ENCODE data around the gene UST.

The UST gene

GRCh38 chr6:148794797-148795196, 48.0 kb downstream of the UST start:
- H3K27ac Mint-ChIP-seq = no peak overlapping the region

DNA sequence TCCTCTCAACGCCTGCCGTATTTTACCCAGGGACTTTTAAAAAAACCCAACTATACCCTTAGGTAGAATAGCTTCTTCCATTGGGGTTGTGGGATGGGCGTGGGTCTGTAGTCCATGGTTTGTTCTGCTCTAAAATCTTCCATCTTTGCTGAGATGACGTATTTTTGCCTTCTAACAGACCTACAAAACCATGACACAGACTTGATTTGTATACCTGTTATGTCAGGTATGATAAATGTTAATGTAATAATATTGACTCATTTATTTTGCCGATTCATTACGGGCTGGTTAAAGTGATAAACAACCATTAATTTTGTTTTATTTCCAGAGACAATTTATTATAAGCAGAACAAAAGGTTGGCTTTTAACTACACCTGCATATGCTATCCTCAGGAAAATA, 48.7 kb downstream of the UST start:
- Mint-ChIP-seq H3K4me1 (ENCODE audit: low read depth) (no peaks in the 10 kb centered on the region), H3K36me3 (no peaks in the 10 kb centered on the region), H3K27ac (no peak overlapping the region), H3K27me3 (peaks cover 2% of the 10 kb centered on the region), H3K9me3 (ENCODE audit: low read depth) (peaks cover 4% of the 10 kb centered on the region), H3K4me3 (no peak overlapping the region)

More at GRCh38 chr6:148794797-148795196, 48.0 kb downstream of the UST start:
- peaks cover 4% of the 10 kb centered on the region for H3K9me3 Mint-ChIP-seq (ENCODE audit: low read depth)
- no peaks in the 10 kb centered on the region for H3K36me3 Mint-ChIP-seq
- peaks cover 2% of the 10 kb centered on the region for H3K27me3 Mint-ChIP-seq
- no peak overlapping the region for H3K4me3 Mint-ChIP-seq
- no peaks in the 10 kb centered on the region for H3K4me1 Mint-ChIP-seq (ENCODE audit: low read depth)

DNA sequence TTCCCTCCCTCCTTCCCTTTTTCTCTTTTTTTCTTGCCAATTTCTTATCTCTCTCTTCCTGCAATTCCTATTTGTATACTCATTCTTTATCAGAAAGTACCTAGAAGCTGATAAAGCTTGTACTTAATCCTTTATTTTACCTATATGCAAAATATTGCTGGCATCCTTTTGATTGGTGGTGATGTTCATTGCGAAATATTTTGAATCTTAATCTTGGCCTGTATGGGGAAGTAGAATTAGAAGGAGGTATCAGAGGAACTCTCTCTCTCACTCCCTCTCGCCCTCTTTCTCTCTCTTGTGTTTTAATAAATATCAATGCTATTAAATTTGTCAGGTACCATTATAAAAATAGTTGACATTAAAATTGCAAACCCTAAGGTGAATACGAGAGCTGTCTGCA, 52.8 kb downstream of the UST start:
- H3K27me3 Mint-ChIP-seq = peaks cover 2% of the 10 kb centered on the region
- H3K4me1 Mint-ChIP-seq (ENCODE audit: low read depth) = no peaks in the 10 kb centered on the region
- no peak overlapping the region for H3K4me3 Mint-ChIP-seq

GRCh38 chr6:148800536-148800935, 53.7 kb downstream of the UST start:
- Mint-ChIP-seq H3K27ac (no peak overlapping the region), H3K9me3 (ENCODE audit: low read depth) (no peaks in the 10 kb centered on the region), H3K4me1 (ENCODE audit: low read depth) (no peaks in the 10 kb centered on the region), H3K27me3 (peaks cover 2% of the 10 kb centered on the region), H3K4me3 (no peak overlapping the region), H3K36me3 (no peaks in the 10 kb centered on the region)

More for the DNA sequence above, 52.8 kb downstream of the UST start:
- Mint-ChIP-seq H3K27ac (no peak overlapping the region), H3K36me3 (no peaks in the 10 kb centered on the region), H3K9me3 (ENCODE audit: low read depth) (no peaks in the 10 kb centered on the region)

GRCh38 chr6:148803979-148804378, 57.1 kb downstream of the UST start:
- H3K4me3 Mint-ChIP-seq = no peak overlapping the region

DNA sequence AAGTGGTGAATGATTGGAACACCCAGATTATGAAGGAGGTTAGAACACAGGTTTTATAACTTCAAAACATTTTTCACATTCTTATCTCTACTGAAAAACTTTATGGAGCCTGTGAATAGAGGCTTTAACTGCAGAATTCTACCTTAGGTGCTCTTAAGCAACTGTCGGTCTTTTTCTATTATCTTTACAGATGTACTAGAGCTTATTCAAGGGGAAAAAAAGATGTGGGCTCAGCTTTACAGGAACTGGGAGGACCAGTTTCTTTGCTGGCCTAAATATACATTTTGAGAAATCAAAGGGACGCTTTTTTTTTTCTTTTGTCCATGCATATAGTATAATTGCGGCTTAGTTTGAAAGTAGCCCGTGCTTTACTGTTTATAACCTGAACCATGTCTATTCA, 58.9 kb downstream of the UST start:
- H3K4me1 Mint-ChIP-seq (ENCODE audit: low read depth) = no peaks in the 10 kb centered on the region
- H3K4me3 Mint-ChIP-seq = no peak overlapping the region
- H3K27ac Mint-ChIP-seq = no peak overlapping the region
- no peaks in the 10 kb centered on the region for H3K36me3 Mint-ChIP-seq
- no peaks in the 10 kb centered on the region for H3K9me3 Mint-ChIP-seq (ENCODE audit: low read depth)
- H3K27me3 Mint-ChIP-seq = no peaks in the 10 kb centered on the region

More at GRCh38 chr6:148803979-148804378, 57.1 kb downstream of the UST start:
- H3K27me3 Mint-ChIP-seq = no peaks in the 10 kb centered on the region
- no peaks in the 10 kb centered on the region for H3K9me3 Mint-ChIP-seq (ENCODE audit: low read depth)
- no peak overlapping the region for H3K27ac Mint-ChIP-seq
- H3K4me1 Mint-ChIP-seq (ENCODE audit: low read depth) = no peaks in the 10 kb centered on the region
- H3K36me3 Mint-ChIP-seq = no peaks in the 10 kb centered on the region

GRCh38 chr6:148807784-148808183, 61.0 kb downstream of the UST start:
- Mint-ChIP-seq H3K9me3 (ENCODE audit: low read depth) (no peaks in the 10 kb centered on the region), H3K4me3 (no peak overlapping the region), H3K27me3 (no peaks in the 10 kb centered on the region), H3K4me1 (ENCODE audit: low read depth) (no peaks in the 10 kb centered on the region), H3K27ac (no peak overlapping the region), H3K36me3 (no peaks in the 10 kb centered on the region)

GRCh38 chr6:148808786-148809304, 62.0 kb downstream of the UST start:
- no peaks in the 10 kb centered on the region for H3K36me3 Mint-ChIP-seq

GRCh38 chr6:148811459-148811858, 64.6 kb downstream of the UST start:
- H3K27ac Mint-ChIP-seq = no peak overlapping the region
- H3K4me3 Mint-ChIP-seq = no peak overlapping the region
- H3K4me1 Mint-ChIP-seq (ENCODE audit: low read depth) = no peaks in the 10 kb centered on the region
- peaks cover 3% of the 10 kb centered on the region for H3K36me3 Mint-ChIP-seq
- H3K9me3 Mint-ChIP-seq (ENCODE audit: low read depth) = peaks cover 6% of the 10 kb centered on the region
- no peaks in the 10 kb centered on the region for H3K27me3 Mint-ChIP-seq

More at GRCh38 chr6:148808786-148809304, 62.0 kb downstream of the UST start:
- Mint-ChIP-seq H3K27ac (no peak overlapping the region), H3K4me1 (ENCODE audit: low read depth) (no peaks in the 10 kb centered on the region), H3K4me3 (no peak overlapping the region), H3K9me3 (ENCODE audit: low read depth) (no peaks in the 10 kb centered on the region), H3K27me3 (no peaks in the 10 kb centered on the region)

- Mint-ChIP-seq H3K4me1 (ENCODE audit: low read depth) (no peaks in the 10 kb centered on the region), H3K36me3 (peaks cover 3% of the 10 kb centered on the region), H3K4me3 (no peak overlapping the region), H3K27me3 (no peaks in the 10 kb centered on the region), H3K9me3 (ENCODE audit: low read depth) (peaks cover 6% of the 10 kb centered on the region), H3K27ac (no peak overlapping the region)
Observed at GRCh38 chr6:148814082-148814790, 67.4 kb downstream of the UST start.

- H3K9me3 Mint-ChIP-seq (ENCODE audit: low read depth) = peaks cover 6% of the 10 kb centered on the region
- H3K36me3 Mint-ChIP-seq = peaks cover 3% of the 10 kb centered on the region
- H3K4me3 Mint-ChIP-seq = no peak overlapping the region
- H3K27me3 Mint-ChIP-seq = no peaks in the 10 kb centered on the region
- no peaks in the 10 kb centered on the region for H3K4me1 Mint-ChIP-seq (ENCODE audit: low read depth)
- no peak overlapping the region for H3K27ac Mint-ChIP-seq
Observed at GRCh38 chr6:148814869-148815268, 68.0 kb downstream of the UST start.

- no peaks in the 10 kb centered on the region for H3K4me1 Mint-ChIP-seq (ENCODE audit: low read depth)
- H3K4me3 Mint-ChIP-seq = no peak overlapping the region
- peaks cover 6% of the 10 kb centered on the region for H3K9me3 Mint-ChIP-seq (ENCODE audit: low read depth)
- H3K27ac Mint-ChIP-seq = no peak overlapping the region
- peaks cover 3% of the 10 kb centered on the region for H3K36me3 Mint-ChIP-seq
- H3K27me3 Mint-ChIP-seq = no peaks in the 10 kb centered on the region
Observed at GRCh38 chr6:148816117-148816516, 69.3 kb downstream of the UST start.

- H3K4me3 Mint-ChIP-seq = no peak overlapping the region
Observed at GRCh38 chr6:148817689-148818088, 70.9 kb downstream of the UST start.

GRCh38 chr6:148818939-148819575, 72.2 kb downstream of the UST start:
- peaks cover 6% of the 10 kb centered on the region for H3K9me3 Mint-ChIP-seq (ENCODE audit: low read depth)
- no peaks in the 10 kb centered on the region for H3K4me1 Mint-ChIP-seq (ENCODE audit: low read depth)
- no peak overlapping the region for H3K27ac Mint-ChIP-seq
- no peaks in the 10 kb centered on the region for H3K27me3 Mint-ChIP-seq
- no peak overlapping the region for H3K4me3 Mint-ChIP-seq
- H3K36me3 Mint-ChIP-seq = peaks cover 3% of the 10 kb centered on the region

More at GRCh38 chr6:148817689-148818088, 70.9 kb downstream of the UST start:
- no peak overlapping the region for H3K27ac Mint-ChIP-seq
- H3K4me1 Mint-ChIP-seq (ENCODE audit: low read depth) = no peaks in the 10 kb centered on the region
- peaks cover 6% of the 10 kb centered on the region for H3K9me3 Mint-ChIP-seq (ENCODE audit: low read depth)
- H3K36me3 Mint-ChIP-seq = peaks cover 3% of the 10 kb centered on the region
- H3K27me3 Mint-ChIP-seq = no peaks in the 10 kb centered on the region

DNA sequence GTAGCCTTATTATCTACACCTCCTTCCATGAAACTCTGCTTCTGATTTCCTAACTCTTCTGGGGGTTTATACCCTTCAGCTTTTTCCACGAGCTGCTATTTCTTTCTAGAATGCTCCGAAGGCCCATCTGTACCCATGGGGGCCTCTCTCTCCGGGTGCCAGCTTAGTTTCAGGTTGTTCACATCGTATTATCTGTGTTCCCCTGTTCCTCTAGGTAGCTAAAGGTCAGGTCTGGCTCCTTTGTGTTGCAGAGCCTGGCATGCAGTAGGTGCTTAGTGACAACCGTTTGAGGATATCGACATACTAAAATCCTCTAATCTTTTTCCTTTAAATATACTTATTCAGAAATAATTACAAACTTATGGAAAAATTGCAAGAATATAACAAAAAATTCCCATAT, 73.0 kb downstream of the UST start:
- Mint-ChIP-seq H3K4me1 (ENCODE audit: low read depth) (no peaks in the 10 kb centered on the region), H3K27ac (no peak overlapping the region), H3K4me3 (no peak overlapping the region), H3K36me3 (peaks cover 5% of the 10 kb centered on the region), H3K27me3 (peaks cover 3% of the 10 kb centered on the region), H3K9me3 (ENCODE audit: low read depth) (peaks cover 3% of the 10 kb centered on the region)
